NCI-H2029 treated with DMSO at 0.1 percent for 48 hours (cell line): ENCODE data around the gene PSMD7.

Source experiments
- DNase-seq: peaks from one replicate; lab custom pipeline; 2025; lab: John Stamatoyannopoulos, UW

Gene PSMD7

GRCh38 chr16:74296432-74297144 is at the start of gene PSMD7:
TSS of gene PSMD7 (plus strand) at chr16:74296814. CDS start at chr16:74296915, 101 bp downstream.
- DNase-seq: peak; percentile 16

- DNase-seq: no peak
Observed at GRCh38 chr16:74249254-74249653, 47.4 kb upstream of the PSMD7 start.

- no peak for DNase-seq
Observed at GRCh38 chr16:74249846-74250245, 46.8 kb upstream of the PSMD7 start.

- no peak for DNase-seq
Observed at GRCh38 chr16:74252329-74252728, 44.3 kb upstream of the PSMD7 start.

GRCh38 chr16:74253161-74253938 is 43.3 kb upstream of the PSMD7 start:
- DNase-seq: no peak

GRCh38 chr16:74257061-74257460 is 39.6 kb upstream of the PSMD7 start:
- DNase-seq: no peak

- DNase-seq: no peak
Observed at GRCh38 chr16:74261068-74261467, 35.5 kb upstream of the PSMD7 start.

GRCh38 chr16:74264811-74265210 is 31.8 kb upstream of the PSMD7 start:
- DNase-seq: no peak

GRCh38 chr16:74268372-74268782 is 28.2 kb upstream of the PSMD7 start:
- DNase-seq: no peak

GRCh38 chr16:74271872-74272271 is 24.7 kb upstream of the PSMD7 start:
- no peak for DNase-seq

- no peak for DNase-seq
Observed at GRCh38 chr16:74275031-74275636, 21.5 kb upstream of the PSMD7 start.

- DNase-seq: no peak
Observed at GRCh38 chr16:74275711-74276110, 20.9 kb upstream of the PSMD7 start.

- DNase-seq: no peak
Observed at GRCh38 chr16:74277974-74278373, 18.6 kb upstream of the PSMD7 start.

GRCh38 chr16:74279266-74279665 is 17.3 kb upstream of the PSMD7 start:
- no peak for DNase-seq

GRCh38 chr16:74279805-74280204 is 16.8 kb upstream of the PSMD7 start:
- no peak for DNase-seq

- DNase-seq: no peak
Observed at GRCh38 chr16:74280448-74280847, 16.2 kb upstream of the PSMD7 start.

GRCh38 chr16:74281300-74281699 is 15.3 kb upstream of the PSMD7 start:
- DNase-seq: no peak

- DNase-seq: no peak
Observed at GRCh38 chr16:74283716-74284115, 12.9 kb upstream of the PSMD7 start.

GRCh38 chr16:74288065-74288464 is 8.5 kb upstream of the PSMD7 start:
- no peak for DNase-seq

- DNase-seq: no peak
Observed at GRCh38 chr16:74290356-74290755, 6.3 kb upstream of the PSMD7 start.

GRCh38 chr16:74291176-74291575 is 5.4 kb upstream of the PSMD7 start:
- no peak for DNase-seq

GRCh38 chr16:74291577-74292208 is 4.9 kb upstream of the PSMD7 start:
- DNase-seq: no peak

- DNase-seq: no peak
Observed at GRCh38 chr16:74296104-74296431, 546 bp upstream of the PSMD7 start.
